HG03095 (cell line): ENCODE results near the gene NGB.
"Not testable (repeated sequence)": the region's sequence is repeated elsewhere in the genome, so short reads cannot be mapped to it uniquely, and the experiment has no call there.

Experiments used
- ATAC-seq: cut with Tn5 transposase; IDR thresholded peaks from one replicate; pipeline ENCODE4 v1.9.1; 2021; ENCODE audit warnings: moderate library complexity; ENCODE audit not compliant: unreplicated experiment

NGB gene

GRCh38 chr14:77271113-77271710, at the start of gene NGB:
Gene NGB (minus strand): TSS chr14:77271206. CDS start chr14:77270937, 269 bp downstream.
- no peak for ATAC-seq

- ATAC-seq: peak; percentile 62
Measured at GRCh38 chr14:77320238-77320935, 49.4 kb upstream of the NGB start, which contains the start of gene POMT2. Gene POMT2 (minus strand): TSS chr14:77320883. CDS start chr14:77320681, 202 bp downstream.

GRCh38 chr14:77319422-77319821, 48.4 kb upstream of the NGB start:
- ATAC-seq: no peak

- not testable (repeated sequence) for ATAC-seq
Measured at GRCh38 chr14:77318756-77319155, 47.8 kb upstream of the NGB start.

- no peak for ATAC-seq
Measured at GRCh38 chr14:77318006-77318553, 47.1 kb upstream of the NGB start.

- no peak for ATAC-seq
Measured at GRCh38 chr14:77316872-77317301, 45.9 kb upstream of the NGB start.

GRCh38 chr14:77316195-77316505, 45.1 kb upstream of the NGB start:
- no peak for ATAC-seq

- ATAC-seq: no peak
Measured at GRCh38 chr14:77314539-77315457, 43.8 kb upstream of the NGB start.

- ATAC-seq: no peak
Measured at GRCh38 chr14:77314043-77314442, 43.0 kb upstream of the NGB start.

GRCh38 chr14:77313371-77313770, 42.4 kb upstream of the NGB start:
- ATAC-seq: no peak

- no peak for ATAC-seq
Measured at GRCh38 chr14:77311217-77311616, 40.2 kb upstream of the NGB start.

- no peak for ATAC-seq
Measured at GRCh38 chr14:77310026-77310425, 39.0 kb upstream of the NGB start.

GRCh38 chr14:77309131-77309530, 38.1 kb upstream of the NGB start:
- no peak for ATAC-seq

- ATAC-seq: no peak
Measured at GRCh38 chr14:77306851-77307496, 36.0 kb upstream of the NGB start.

GRCh38 chr14:77306416-77306815, 35.4 kb upstream of the NGB start:
- ATAC-seq: no peak

- ATAC-seq: no peak
Measured at GRCh38 chr14:77305696-77306095, 34.7 kb upstream of the NGB start.

GRCh38 chr14:77303417-77304156, 32.6 kb upstream of the NGB start:
- peak; percentile 57 for ATAC-seq

GRCh38 chr14:77302926-77303325, 31.9 kb upstream of the NGB start:
- no peak for ATAC-seq

- no peak for ATAC-seq
Measured at GRCh38 chr14:77301103-77301502, 30.1 kb upstream of the NGB start.

GRCh38 chr14:77299771-77300170, 28.8 kb upstream of the NGB start:
- ATAC-seq: no peak
